Heart left ventricle (tissue), 16 donors: ENCODE measurements around the gene ISL2. TPM values are rescaled to one million over a fixed set of nuclear protein-coding genes. Genes with fewer than 3 reads are reported as not detected.
A peak's percentile ranks its signal among the peaks of the same experiment; 100 is the strongest.

Source experiments
- ATAC-seq, 4 donors: fragments of 200-7000 bp; cut with Tn5 transposase; one replicate each; pipeline ENCODE4 v1.9.1; 2020 to 2022; ENCODE audit warnings: moderate library complexity in 4 of 4, mild to moderate bottlenecking in 3 of 4, moderate number of reproducible peaks in 1 of 4
- DNase-seq, 5 donors: peaks; one replicate each; pipeline ENCODE4 v3.0.0-alpha.2; 2020
- H3K27ac ChIP-seq, 12 donors: fragments of 200-600 bp; sonication (generic) in 4 of 12; one replicate each; pipeline versions ENCODE4 v1.5.0 to v1.8.0; 2016 to 2022; ENCODE audit warnings: mild to moderate bottlenecking in 2 of 12
- H3K27me3 ChIP-seq, 9 donors: fragments of 200-600 bp; sonication (generic) in 2 of 9; one replicate each; pipeline versions ENCODE4 v1.5.1 to v1.8.0; 2016 to 2022; ENCODE audit warnings: mild to moderate bottlenecking in 3 of 9
- H3K36me3 ChIP-seq, 9 donors: fragments of 200-600 bp; sonication (generic) in 2 of 9; one replicate each; pipeline versions ENCODE4 v1.5.0 to v1.8.0; 2018 to 2022; ENCODE audit warnings: mild to moderate bottlenecking in 2 of 9
- H3K4me1 ChIP-seq, 12 donors: fragments of 200-600 bp; sonication (generic) in 4 of 12; one replicate each; pipeline versions ENCODE4 v1.5.0 to v1.8.0; 2016 to 2022; ENCODE audit warnings: mild to moderate bottlenecking in 3 of 12
- H3K4me3 ChIP-seq, 12 donors: fragments of 200-600 bp; sonication (generic) in 4 of 12; one replicate each; pipeline versions ENCODE4 v1.5.0 to v1.8.0; 2017 to 2022; ENCODE audit warnings: mild to moderate bottlenecking in 9 of 12, moderate library complexity in 4 of 12
- H3K9me3 ChIP-seq, 12 donors: fragments of 200-600 bp; sonication (generic) in 4 of 12; one replicate each; pipeline versions ENCODE4 v1.5.0 to v1.8.0; 2016 to 2022; ENCODE audit warnings: mild to moderate bottlenecking in 1 of 12
- POLR2A ChIP-seq, 2 donors: fragments of 450-650 bp; IDR thresholded peaks; one replicate each; pipeline ENCODE4 v1.6.1; 2017; ENCODE audit warnings: antibody characterized with exemption in 2 of 2, mild to moderate bottlenecking in 2 of 2, moderate library complexity in 2 of 2
- WGBS, 4 donors: extraction: QIAGEN DNeasy Blood & Tissue Kit in 2 of 4; methylation state at CpG; one replicate each; pipeline versions ENCODE4 v1.1.5 to v1.1.7; 2013 to 2018; 5-methylcytosine and 5-hydroxymethylcytosine counted together
- intact Hi-C, 10 donors: fragments of 100-400 bp; cut with DNase I; formaldehyde crosslinking; loops; one replicate each; pipeline versions ENCODE4 v1.11.1 to v1.14.2; 2022
- polyA plus RNA-seq, 2 donors: library from polyadenylated mRNA; stranded (reverse); fragments of 200-250 nt; gene quantifications; one replicate each; pipeline ENCODE4 v1.2.3, GENCODE V29; 2013
- total RNA-seq, 9 donors: library from RNA; depleted of rRNA in 2 of 9; stranded (reverse); fragments of >200 nt in 2 of 9; fragmentation: NEBNext Ultra II Directional in 3 of 9; extraction: Animal tissue kit (Norgen Biotek cat#: 25700) in 3 of 9; gene quantifications; one replicate each; pipeline versions ENCODE4 v1.1.0 to v1.2.4, GENCODE V29; 2016 to 2023
- TF ChIP-seq, protein P1 (sequence below), 12 donors: fragments of 200-600 bp; sonication (generic) in 4 of 12; IDR thresholded peaks; one replicate each; pipeline versions ENCODE4 v1.5.0 to v1.8.0; 2018 to 2022; ENCODE audit warnings: antibody characterized with exemption in 12 of 12, mild to moderate bottlenecking in 5 of 12
- donor health status: ischemic (EF 13 %, LVEDD 7.1; RV severe dilation, severe dysfunction).
- donor health status: healthy with polysubstance abuse.
- donor health status: DM: no; HTN: yes; CAD: no.
- donor health status: DM: no; HTN: no; CAD: no.
- donor health status: ischemic (EF 25% LVEDD 6.9; RV normal size, moderate dysfunction).
- donor health status: ischemic (EF 25% LVEDD 5.7; RV mildly dilated, moderate dysfunction).
- donor health status: healthy.
- donor health status: DM: yes; HTN: yes; CAD: no.
- donor health status: ischemic (EF 35%, LVEDD 5.7; RV mildly dilated, moderate dysfunction).
- donor health status: nonischemic (EF 11% LVEDD 7.7; RV severe dilation, severe dysfunction).
- donor health status: DM: yes; HTN: yes; CAD: no.
- donor health status: PGD.
- donor health status: ischemic (EF 29% LVEDD 5.4; RV normal size, mild dysfunction).
- donor health status: nonischemic (EF 23%, LVEDD 6.1; RV moderate dilation, normal function).

ISL2 gene
- total and polyA plus RNA-seq, 11 donors = not detected

DNA sequence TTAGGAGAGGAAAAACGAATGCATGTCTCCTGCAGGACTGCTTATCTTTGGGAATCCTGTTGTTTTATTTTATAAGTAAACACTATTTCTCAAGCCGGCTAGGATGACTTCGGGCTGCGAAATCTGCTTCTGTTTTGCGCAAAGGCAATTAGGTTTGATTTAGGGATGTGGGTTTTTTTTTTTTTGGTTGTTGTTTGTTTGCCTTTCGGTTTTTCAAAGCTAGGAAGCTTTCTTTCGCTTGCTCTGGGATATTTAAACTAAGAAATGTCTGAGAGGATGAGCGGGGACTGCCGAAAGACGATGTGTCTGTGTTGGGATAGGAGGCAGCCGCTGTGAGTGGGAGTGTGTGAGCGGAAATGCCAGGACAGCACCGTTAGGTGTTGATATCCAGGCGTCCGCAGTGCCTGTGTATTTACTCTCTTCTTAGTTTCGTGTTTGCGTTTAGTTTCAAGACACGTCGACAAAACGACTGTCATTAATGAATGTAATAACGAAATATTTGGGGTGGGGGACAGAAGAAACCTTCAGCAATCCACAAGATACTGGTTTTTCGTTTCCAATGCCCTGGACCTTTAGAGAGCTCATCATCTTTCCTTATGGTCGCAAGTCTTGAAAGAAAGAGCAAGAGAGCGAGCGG is 604 bp downstream of the ISL2 start:
- ATAC-seq (no peak), DNase-seq (no peak)
- Histone ChIP-seq H3K36me3 (no peaks in the 10 kb centered on the region), H3K27me3 (peaks cover 76 to 99% (median 93%) of the 10 kb centered on the region in 9 donors), H3K9me3 (no peaks in the 10 kb centered on the region), H3K4me1 (peaks cover 3 to 74% (median 47%) of the 10 kb centered on the region in 12 donors), H3K27ac (peak overlapping the region in 1 of 12 donors; percentile 30), H3K4me3 (peak overlapping the region in 1 of 12 donors; percentile 53)
- TF ChIP-seq, protein P1, sequence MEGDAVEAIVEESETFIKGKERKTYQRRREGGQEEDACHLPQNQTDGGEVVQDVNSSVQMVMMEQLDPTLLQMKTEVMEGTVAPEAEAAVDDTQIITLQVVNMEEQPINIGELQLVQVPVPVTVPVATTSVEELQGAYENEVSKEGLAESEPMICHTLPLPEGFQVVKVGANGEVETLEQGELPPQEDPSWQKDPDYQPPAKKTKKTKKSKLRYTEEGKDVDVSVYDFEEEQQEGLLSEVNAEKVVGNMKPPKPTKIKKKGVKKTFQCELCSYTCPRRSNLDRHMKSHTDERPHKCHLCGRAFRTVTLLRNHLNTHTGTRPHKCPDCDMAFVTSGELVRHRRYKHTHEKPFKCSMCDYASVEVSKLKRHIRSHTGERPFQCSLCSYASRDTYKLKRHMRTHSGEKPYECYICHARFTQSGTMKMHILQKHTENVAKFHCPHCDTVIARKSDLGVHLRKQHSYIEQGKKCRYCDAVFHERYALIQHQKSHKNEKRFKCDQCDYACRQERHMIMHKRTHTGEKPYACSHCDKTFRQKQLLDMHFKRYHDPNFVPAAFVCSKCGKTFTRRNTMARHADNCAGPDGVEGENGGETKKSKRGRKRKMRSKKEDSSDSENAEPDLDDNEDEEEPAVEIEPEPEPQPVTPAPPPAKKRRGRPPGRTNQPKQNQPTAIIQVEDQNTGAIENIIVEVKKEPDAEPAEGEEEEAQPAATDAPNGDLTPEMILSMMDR (IDR thresholded peaks at IDR 0.05) = no peak
- no peak for TF ChIP-seq POLR2A (IDR thresholded peaks at IDR 0.05)
- intact Hi-C loops = loop anchor here in 1 of 10 donors (10.0 kb wide), 1 partner anchor 102 kb away; no protein-coding TSS in a partner anchor
- WGBS, 4 donors = 5 to 9% (median 6%) methylated on average over 25 of the region's 25 CpGs

DNA sequence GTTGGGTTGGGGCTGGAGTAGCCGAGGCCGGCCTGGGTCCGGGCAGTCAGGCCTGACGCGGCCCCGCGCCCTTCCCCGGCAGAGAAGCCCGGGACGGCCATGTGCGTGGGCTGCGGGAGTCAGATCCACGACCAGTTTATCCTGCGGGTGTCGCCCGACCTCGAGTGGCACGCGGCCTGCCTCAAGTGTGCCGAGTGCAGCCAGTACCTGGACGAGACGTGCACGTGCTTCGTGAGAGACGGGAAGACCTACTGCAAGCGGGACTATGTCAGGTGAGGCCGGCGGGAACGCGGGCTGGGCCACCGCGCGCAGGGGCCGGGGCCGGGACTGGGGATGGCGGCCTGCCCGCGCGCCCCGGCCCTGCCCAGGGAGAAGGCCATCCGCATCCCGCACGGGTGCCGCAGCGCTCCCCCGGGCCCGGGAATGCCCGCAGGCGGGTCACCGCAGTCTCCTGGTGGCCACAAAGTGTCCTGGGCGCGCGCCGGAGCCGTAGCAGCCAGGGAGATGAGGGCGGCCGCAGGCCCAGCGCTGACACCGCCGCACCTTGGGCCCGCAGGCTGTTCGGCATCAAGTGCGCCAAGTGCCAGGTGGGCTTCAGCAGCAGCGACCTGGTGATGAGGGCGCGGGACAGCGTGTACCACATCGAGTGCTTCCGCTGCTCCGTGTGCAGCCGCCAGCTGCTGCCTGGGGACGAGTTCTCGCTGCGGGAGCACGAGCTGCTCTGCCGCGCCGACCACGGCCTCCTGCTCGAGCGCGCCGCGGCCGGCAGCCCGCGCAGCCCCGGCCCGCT is 1.3 kb downstream of the ISL2 start:
- Histone ChIP-seq H3K9me3 (no peaks in the 10 kb centered on the region), H3K27ac (peak overlapping the region in 1 of 12 donors; percentile 30), H3K36me3 (no peaks in the 10 kb centered on the region), H3K4me3 (peak overlapping the region in 4 of 12 donors; percentile 6 to 53 (median 15)), H3K4me1 (peaks cover 6 to 81% (median 53%) of the 10 kb centered on the region in 12 donors), H3K27me3 (peaks cover 83 to 100% (median 98%) of the 10 kb centered on the region in 9 donors)
- TF ChIP-seq POLR2A (IDR thresholded peaks at IDR 0.05) = no peak
- TF ChIP-seq, protein P1 (IDR thresholded peaks at IDR 0.05) = no peak
- ATAC-seq (no peak), DNase-seq (no peak)
- 2 to 5% (median 3%) methylated on average over 49 to 89 of the region's 89 CpGs for WGBS, 4 donors
- intact Hi-C loops = loop anchor here in 1 of 10 donors (10.0 kb wide), 1 partner anchor 103 kb away; no protein-coding TSS in a partner anchor

DNA sequence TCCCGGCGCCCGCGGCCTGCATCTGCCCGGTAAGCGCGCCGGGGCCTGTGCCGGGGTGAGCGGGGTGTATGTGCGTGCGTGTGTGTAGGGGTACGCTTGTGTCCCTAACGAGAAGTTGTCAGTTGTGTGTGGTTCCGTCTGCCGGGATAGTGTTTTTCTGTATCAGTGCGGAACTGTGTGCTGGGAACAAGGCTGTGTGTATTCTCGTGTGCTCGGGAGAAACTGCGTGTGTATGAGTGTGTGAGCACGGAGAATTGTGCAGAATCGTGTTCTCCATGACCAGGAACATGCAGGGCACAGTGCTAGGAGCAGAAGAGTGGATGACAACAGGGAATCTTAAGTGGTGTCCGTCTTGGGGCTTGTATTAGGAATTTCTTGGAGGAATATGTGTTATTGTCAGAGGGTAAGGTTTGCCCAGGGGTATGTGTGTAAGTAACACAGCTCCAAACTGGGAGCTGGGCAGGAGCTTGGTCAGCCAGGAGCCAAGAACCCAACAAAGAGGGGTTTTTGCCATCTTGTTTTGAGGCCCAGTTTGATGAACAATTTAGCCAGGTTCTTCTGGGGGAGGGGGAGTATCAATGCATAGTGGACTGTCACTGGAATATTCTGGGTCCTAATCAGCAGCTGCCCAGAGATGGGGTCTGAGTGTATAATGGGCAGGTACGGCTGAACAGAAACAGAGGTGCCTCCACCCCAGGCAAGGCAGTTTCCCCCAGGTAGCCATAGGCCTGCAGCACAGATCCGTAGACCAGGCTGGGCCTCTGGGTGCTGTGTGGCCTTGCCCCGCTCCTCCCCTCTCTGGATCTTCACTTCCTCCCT is 2.1 kb downstream of the ISL2 start:
- TF ChIP-seq POLR2A (IDR thresholded peaks at IDR 0.05) = no peak
- TF ChIP-seq, protein P1 (IDR thresholded peaks at IDR 0.05) = no peak
- H3K27me3 ChIP-seq = peaks cover 91 to 100% (median 100%) of the 10 kb centered on the region in 9 donors
- H3K9me3 ChIP-seq = no peaks in the 10 kb centered on the region
- peaks cover 6 to 87% (median 55%) of the 10 kb centered on the region in 12 donors for H3K4me1 ChIP-seq
- DNase-seq = no peak
- 22 to 40% (median 31%) methylated on average over 23 to 26 of the region's 26 CpGs for WGBS, 4 donors
- H3K36me3 ChIP-seq = no peaks in the 10 kb centered on the region
- intact Hi-C loops = loop anchor here in 1 of 10 donors (10.0 kb wide), 1 partner anchor 104 kb away; no protein-coding TSS in a partner anchor
- H3K27ac ChIP-seq = peak overlapping the region in 1 of 12 donors; percentile 30
- peak overlapping the region in 3 of 12 donors; percentile 11 to 61 (median 19) for H3K4me3 ChIP-seq
- no peak for ATAC-seq
